HepG2 (cell line): ENCODE data around the gene ZNF507. TPM values are rescaled to one million over a fixed set of nuclear protein-coding genes. Genes with fewer than 3 reads are reported as not detected.
A peak's percentile ranks its signal among the peaks of the same experiment; 100 is the strongest.

Experiments used
- DMAP1 ChIP-seq: IDR thresholded peaks from 2 replicates; pipeline ENCODE4 v1.6.1; 2016
- JUNB ChIP-seq: sonication (generic); formaldehyde crosslinking; IDR thresholded peaks from 2 replicates; pipeline ENCODE4 v1.8.0; 2022; ENCODE audit warnings: missing genetic modification reagents, mild to moderate bottlenecking, borderline replicate concordance
- MYC ChIP-seq: sonication (generic); formaldehyde crosslinking; IDR thresholded peaks from 2 replicates; pipeline ENCODE4 v1.9.0; 2021; ENCODE audit warnings: missing genetic modification reagents, borderline replicate concordance
- NFATC3 ChIP-seq: sonication (generic); formaldehyde crosslinking; IDR thresholded peaks from 2 replicates; pipeline ENCODE4 v1.5.1; 2020; ENCODE audit warnings: mild to moderate bottlenecking, missing genetic modification reagents
- NFE2L1 ChIP-seq: sonication (generic); formaldehyde crosslinking; IDR thresholded peaks from 2 replicates; pipeline ENCODE4 v1.4.0; 2020; ENCODE audit warnings: missing genetic modification reagents, mild to moderate bottlenecking, borderline replicate concordance
- RBM39 ChIP-seq: fragments of 200-400 bp; formaldehyde crosslinking; IDR thresholded peaks from one replicate; pipeline ENCODE4 v1.6.1; 2018; ENCODE audit warnings: antibody characterized with exemption, mild to moderate bottlenecking, low read depth, low read length; ENCODE audit not compliant: poor library complexity, severe bottlenecking
- SP1 ChIP-seq, 2 experiments: fragments of 450-650 bp in 1 of 2; sonication (generic) in 1 of 2; formaldehyde crosslinking in 1 of 2; IDR thresholded peaks; 2 replicates each; pipeline versions ENCODE4 v1.4.0 to v1.6.1; 2016 to 2020; ENCODE audit warnings: missing genetic modification reagents in 1 of 2
- SPEN ChIP-seq: sonication (generic); formaldehyde crosslinking; IDR thresholded peaks from 2 replicates; pipeline ENCODE4 v1.5.1; 2020; ENCODE audit warnings: low read depth, mild to moderate bottlenecking, missing genetic modification reagents
- SRY ChIP-seq: sonication (generic); formaldehyde crosslinking; IDR thresholded peaks from 2 replicates; pipeline ENCODE4 v1.8.0; 2022; ENCODE audit warnings: mild to moderate bottlenecking, missing genetic modification reagents
- YEATS4 ChIP-seq: sonication (generic); formaldehyde crosslinking; IDR thresholded peaks from 2 replicates; pipeline ENCODE4 v1.4.0; 2020; ENCODE audit warnings: missing genetic modification reagents, borderline replicate concordance
- ZFP41 ChIP-seq: sonication (generic); formaldehyde crosslinking; IDR thresholded peaks from 2 replicates; pipeline ENCODE4 v1.4.0; 2020; ENCODE audit warnings: mild to moderate bottlenecking, missing genetic modification reagents, borderline replicate concordance
- ZNF253 ChIP-seq: sonication (generic); formaldehyde crosslinking; IDR thresholded peaks from 2 replicates; pipeline ENCODE4 v1.8.0; 2022; ENCODE audit warnings: mild to moderate bottlenecking, missing genetic modification reagents, borderline replicate concordance
- ZNF331 ChIP-seq: sonication (generic); formaldehyde crosslinking; IDR thresholded peaks from 2 replicates; pipeline ENCODE4 v1.4.0; 2020; ENCODE audit warnings: missing genetic modification reagents
- ZNF674 ChIP-seq: sonication (generic); formaldehyde crosslinking; IDR thresholded peaks from 2 replicates; pipeline ENCODE4 v1.5.0; 2020; ENCODE audit warnings: low read depth, mild to moderate bottlenecking, missing genetic modification reagents
- ZNF746 ChIP-seq: sonication (generic); formaldehyde crosslinking; IDR thresholded peaks from 2 replicates; pipeline ENCODE4 v1.8.0; 2022; ENCODE audit warnings: mild to moderate bottlenecking, missing genetic modification reagents
- ZNF75D ChIP-seq: sonication (generic); formaldehyde crosslinking; IDR thresholded peaks from 2 replicates; pipeline ENCODE4 v1.8.1; 2023; ENCODE audit warnings: missing genetic modification reagents, mild to moderate bottlenecking, borderline replicate concordance
- ZSCAN20 ChIP-seq: sonication (generic); formaldehyde crosslinking; IDR thresholded peaks from 2 replicates; pipeline ENCODE4 v1.4.0; 2020; ENCODE audit warnings: missing genetic modification reagents, mild to moderate bottlenecking, borderline replicate concordance
- ZSCAN25 ChIP-seq: sonication (generic); formaldehyde crosslinking; IDR thresholded peaks from 2 replicates; pipeline ENCODE4 v1.8.0; 2022; ENCODE audit warnings: mild to moderate bottlenecking, missing genetic modification reagents
- polyA plus RNA-seq, 8 experiments: library from polyadenylated mRNA; depleted of rRNA in 3 of 8; stranded (reverse) in 7 of 8; unstranded in 1 of 8; fragments of >200 nt; fragmentation: Illumina TruSeq in 4 of 8; extraction: Trizol in 4 of 8; gene quantifications; 2 replicates each; pipeline versions ENCODE4 v1.2.1 to v1.2.3, GENCODE V29; 2011 to 2016; ENCODE audit warnings: low read depth in 4 of 8, missing spikeins in 1 of 8, mixed read lengths in 1 of 8; ENCODE audit not compliant: insufficient read depth in 1 of 8
- total RNA-seq, 5 experiments: library from RNA; depleted of rRNA; stranded (reverse); fragments of >200 nt; fragmentation: Illumina TruSeq; extraction: Trizol; gene quantifications; 2 replicates each; pipeline ENCODE4 v1.2.3, GENCODE V29; 2016; ENCODE audit warnings: low read depth in 1 of 5
- TF ChIP-seq, protein P1 (sequence below): sonication (generic); formaldehyde crosslinking; IDR thresholded peaks from 2 replicates; pipeline ENCODE4 v1.4.0; 2020; ENCODE audit warnings: missing genetic modification reagents, borderline replicate concordance
- TF ChIP-seq, protein P2 (sequence below): sonication (generic); formaldehyde crosslinking; IDR thresholded peaks from 2 replicates; pipeline ENCODE4 v1.8.1; 2022; ENCODE audit warnings: mild to moderate bottlenecking, missing genetic modification reagents
- TF ChIP-seq, protein P3 (sequence below): sonication (generic); formaldehyde crosslinking; IDR thresholded peaks from 2 replicates; pipeline ENCODE4 v1.5.1; 2020; ENCODE audit warnings: missing genetic modification reagents, mild to moderate bottlenecking, borderline replicate concordance
- TF ChIP-seq, protein P4 (sequence below): IDR thresholded peaks from 2 replicates; pipeline ENCODE4 v1.6.1; 2016; ENCODE audit warnings: control low read depth
- TF ChIP-seq, protein P5 (sequence below): IDR thresholded peaks from 2 replicates; pipeline ENCODE4 v1.6.1; 2016; ENCODE audit warnings: low read depth, control low read depth

Gene ZNF507
- total and polyA plus RNA-seq, 2 of the 13 experiments (the other 11 are each of a cell fraction or from before 2014, with no cell fraction given) = 7.3 to 10.9 TPM

DNA sequence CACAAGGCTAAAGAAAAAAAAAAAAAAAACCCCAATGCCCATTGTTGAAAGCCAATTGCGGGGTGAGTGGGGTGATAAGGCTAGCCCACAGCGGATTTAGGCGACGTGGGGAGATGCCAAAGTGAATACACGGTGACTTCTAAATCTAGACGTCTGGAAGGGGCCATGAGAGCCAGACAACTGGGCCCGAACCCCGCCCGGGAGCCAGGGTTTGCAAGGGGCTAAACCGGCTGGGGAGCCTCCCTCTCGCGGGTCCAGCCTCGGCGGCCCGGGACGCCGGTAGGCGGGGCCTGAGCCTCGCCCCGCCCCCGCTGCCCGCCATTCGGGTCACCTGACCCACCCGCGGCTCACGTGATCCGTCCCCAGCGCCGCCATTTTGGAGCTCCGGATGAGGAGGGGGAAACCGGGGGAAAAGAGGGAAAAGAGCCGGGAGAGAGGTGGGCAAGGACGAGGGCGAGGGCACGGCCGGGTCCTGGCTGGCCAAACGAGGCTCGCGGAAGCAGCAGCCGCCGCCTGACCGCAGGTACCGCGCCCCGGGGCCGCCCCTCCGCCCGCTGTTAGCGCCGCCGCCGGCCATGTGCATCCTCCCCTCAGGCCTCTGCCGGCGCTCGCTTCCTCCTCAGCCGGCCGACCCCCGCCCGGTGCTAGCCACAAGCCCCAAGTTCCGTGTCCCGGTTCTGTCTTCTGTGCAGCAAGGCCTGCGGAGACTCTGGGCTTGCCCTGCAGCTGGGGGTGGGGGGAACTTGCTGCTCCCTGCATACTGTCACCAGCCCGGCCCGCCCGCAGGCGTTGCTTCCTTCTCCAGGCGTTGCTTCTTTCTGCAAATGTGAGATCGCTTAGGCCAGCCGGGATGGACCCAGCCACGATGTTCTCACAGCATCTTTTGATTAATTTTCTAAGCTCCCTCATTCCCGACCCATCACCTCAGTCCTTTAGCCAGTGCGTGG is at the start of gene ZNF507 (continued):
- TF ChIP-seq, protein P1, sequence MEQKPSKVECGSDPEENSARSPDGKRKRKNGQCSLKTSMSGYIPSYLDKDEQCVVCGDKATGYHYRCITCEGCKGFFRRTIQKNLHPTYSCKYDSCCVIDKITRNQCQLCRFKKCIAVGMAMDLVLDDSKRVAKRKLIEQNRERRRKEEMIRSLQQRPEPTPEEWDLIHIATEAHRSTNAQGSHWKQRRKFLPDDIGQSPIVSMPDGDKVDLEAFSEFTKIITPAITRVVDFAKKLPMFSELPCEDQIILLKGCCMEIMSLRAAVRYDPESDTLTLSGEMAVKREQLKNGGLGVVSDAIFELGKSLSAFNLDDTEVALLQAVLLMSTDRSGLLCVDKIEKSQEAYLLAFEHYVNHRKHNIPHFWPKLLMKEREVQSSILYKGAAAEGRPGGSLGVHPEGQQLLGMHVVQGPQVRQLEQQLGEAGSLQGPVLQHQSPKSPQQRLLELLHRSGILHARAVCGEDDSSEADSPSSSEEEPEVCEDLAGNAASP (CRISPR knock-in tag) = no peak
- TF ChIP-seq JUNB (CRISPR knock-in tag) = no peak
- TF ChIP-seq ZNF253 (CRISPR knock-in tag) = 0 out of 2 replicates have a peak, but pooled peaks have one; percentile 45
- TF ChIP-seq ZFP41 (CRISPR knock-in tag) = no peak; the same call in 1 of the 2 replicates
- TF ChIP-seq SRY (CRISPR knock-in tag) = peak; percentile 47; the same call in 1 of the 2 replicates
- no peak for TF ChIP-seq ZNF75D (CRISPR knock-in tag)
- TF ChIP-seq NFATC3 (CRISPR knock-in tag) = no peak
- TF ChIP-seq NFE2L1 = peak; percentile 52; the same call in 1 of the 2 replicates
- 0 out of 2 replicates have a peak, but pooled peaks have one; percentile 28 for TF ChIP-seq ZNF746 (CRISPR knock-in tag)
- TF ChIP-seq RBM39 = peak; percentile 81
- TF ChIP-seq, protein P2, sequence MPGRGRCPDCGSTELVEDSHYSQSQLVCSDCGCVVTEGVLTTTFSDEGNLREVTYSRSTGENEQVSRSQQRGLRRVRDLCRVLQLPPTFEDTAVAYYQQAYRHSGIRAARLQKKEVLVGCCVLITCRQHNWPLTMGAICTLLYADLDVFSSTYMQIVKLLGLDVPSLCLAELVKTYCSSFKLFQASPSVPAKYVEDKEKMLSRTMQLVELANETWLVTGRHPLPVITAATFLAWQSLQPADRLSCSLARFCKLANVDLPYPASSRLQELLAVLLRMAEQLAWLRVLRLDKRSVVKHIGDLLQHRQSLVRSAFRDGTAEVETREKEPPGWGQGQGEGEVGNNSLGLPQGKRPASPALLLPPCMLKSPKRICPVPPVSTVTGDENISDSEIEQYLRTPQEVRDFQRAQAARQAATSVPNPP (CRISPR knock-in tag) = no peak
- TF ChIP-seq, protein P3, sequence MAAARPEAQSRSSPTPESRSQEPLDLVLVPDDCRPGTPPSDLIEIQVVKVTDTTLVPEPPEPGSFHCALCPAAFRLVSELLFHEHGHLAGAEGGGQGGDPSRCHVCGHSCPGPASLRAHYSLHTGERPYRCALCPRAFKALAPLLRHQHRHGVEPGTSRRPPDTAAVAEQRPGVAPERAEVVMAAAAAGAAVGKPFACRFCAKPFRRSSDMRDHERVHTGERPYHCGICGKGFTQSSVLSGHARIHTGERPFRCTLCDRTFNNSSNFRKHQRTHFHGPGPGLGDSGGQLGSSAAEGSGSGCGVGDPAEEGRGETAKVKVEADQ (CRISPR knock-in tag) = no peak
- no peak for TF ChIP-seq ZSCAN25
- TF ChIP-seq ZSCAN20 (CRISPR knock-in tag) = 0 out of 2 replicates have a peak, but pooled peaks have one; percentile 68
- TF ChIP-seq SP1 (IDR thresholded peaks at IDR 0.05) = no peak
- peak; percentile 76 for TF ChIP-seq SP1 (CRISPR knock-in tag; IDR thresholded peaks at IDR 0.05)
- TF ChIP-seq SPEN (CRISPR knock-in tag) = peak; percentile 75; the same call in 1 of the 2 replicates
- TF ChIP-seq, protein P4, sequence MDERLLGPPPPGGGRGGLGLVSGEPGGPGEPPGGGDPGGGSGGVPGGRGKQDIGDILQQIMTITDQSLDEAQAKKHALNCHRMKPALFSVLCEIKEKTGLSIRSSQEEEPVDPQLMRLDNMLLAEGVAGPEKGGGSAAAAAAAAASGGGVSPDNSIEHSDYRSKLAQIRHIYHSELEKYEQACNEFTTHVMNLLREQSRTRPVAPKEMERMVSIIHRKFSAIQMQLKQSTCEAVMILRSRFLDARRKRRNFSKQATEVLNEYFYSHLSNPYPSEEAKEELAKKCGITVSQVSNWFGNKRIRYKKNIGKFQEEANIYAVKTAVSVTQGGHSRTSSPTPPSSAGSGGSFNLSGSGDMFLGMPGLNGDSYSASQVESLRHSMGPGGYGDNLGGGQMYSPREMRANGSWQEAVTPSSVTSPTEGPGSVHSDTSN (CRISPR knock-in tag) = no peak
- TF ChIP-seq YEATS4 = peak; percentile 89
- TF ChIP-seq DMAP1 = peak; percentile 83
- no peak for TF ChIP-seq ZNF674 (CRISPR knock-in tag)
- TF ChIP-seq, protein P5, sequence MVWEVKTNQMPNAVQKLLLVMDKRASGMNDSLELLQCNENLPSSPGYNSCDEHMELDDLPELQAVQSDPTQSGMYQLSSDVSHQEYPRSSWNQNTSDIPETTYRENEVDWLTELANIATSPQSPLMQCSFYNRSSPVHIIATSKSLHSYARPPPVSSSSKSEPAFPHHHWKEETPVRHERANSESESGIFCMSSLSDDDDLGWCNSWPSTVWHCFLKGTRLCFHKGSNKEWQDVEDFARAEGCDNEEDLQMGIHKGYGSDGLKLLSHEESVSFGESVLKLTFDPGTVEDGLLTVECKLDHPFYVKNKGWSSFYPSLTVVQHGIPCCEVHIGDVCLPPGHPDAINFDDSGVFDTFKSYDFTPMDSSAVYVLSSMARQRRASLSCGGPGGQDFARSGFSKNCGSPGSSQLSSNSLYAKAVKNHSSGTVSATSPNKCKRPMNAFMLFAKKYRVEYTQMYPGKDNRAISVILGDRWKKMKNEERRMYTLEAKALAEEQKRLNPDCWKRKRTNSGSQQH (CRISPR knock-in tag) = no peak; the same call in 1 of the 2 replicates
- peak; percentile 96 for TF ChIP-seq MYC (CRISPR knock-in tag)
- no peak for TF ChIP-seq ZNF331 (CRISPR knock-in tag)
